ENCODE results near the gene HEPN1.

The HEPN1 gene

DNA sequence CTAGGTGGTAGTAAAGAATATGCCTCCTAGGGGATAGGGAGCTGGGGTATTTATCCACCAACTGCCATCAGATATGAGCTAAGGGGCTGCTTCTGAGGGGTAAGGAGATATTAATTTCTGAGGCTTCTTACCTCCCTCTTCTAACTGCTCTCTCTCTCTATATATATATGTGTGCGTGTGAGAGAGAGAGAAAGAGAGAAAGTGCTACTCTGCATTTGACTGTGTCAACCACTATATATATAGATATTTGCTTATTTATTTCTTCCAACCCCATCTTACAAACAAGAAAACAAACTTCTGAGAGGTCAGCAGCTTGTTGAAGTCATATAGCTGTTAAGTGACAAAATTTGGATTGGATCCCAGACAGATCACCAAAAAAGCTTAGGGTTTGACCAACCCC, 22.7 kb downstream of the HEPN1 start:
- no peak for TF ChIP-seq CTCF (IDR thresholded peaks at IDR 0.05; ENCODE audit: low read length)
- no peak for TF ChIP-seq EZH2 (IDR thresholded peaks at IDR 0.05; ENCODE audit: borderline replicate concordance, low read length)
- Histone ChIP-seq H3K9ac (ENCODE audit: low read length) (no peak overlapping the region), H3K4me1 (ENCODE audit: insufficient read depth, low read length, severe bottlenecking) (no peaks in the 10 kb centered on the region), H4K20me1 (ENCODE audit: insufficient read depth, low read length) (no peaks in the 10 kb centered on the region), H3K4me3 (ENCODE audit: low read depth, low read length, poor library complexity, severe bottlenecking) (no peak overlapping the region), H3K4me2 (ENCODE audit: low read length) (no peak overlapping the region), H3K36me3 (ENCODE audit: insufficient read depth, low read length) (no peaks in the 10 kb centered on the region), H3F3A (ENCODE audit: insufficient read depth, low read length) (no peaks in the 10 kb centered on the region), H3K27ac (ENCODE audit: low read depth, low read length, poor library complexity, severe bottlenecking) (no peak overlapping the region), H3K79me2 (ENCODE audit: insufficient read depth, low read length) (no peaks in the 10 kb centered on the region), H3K27me3 (ENCODE audit: insufficient read depth, low read length) (no peaks in the 10 kb centered on the region), H2AFZ (ENCODE audit: low read length) (no peak overlapping the region), H3K9me3 (ENCODE audit: low read length) (no peaks in the 10 kb centered on the region), H3K9me2 (ENCODE audit: low read depth, low read length) (no peaks in the 10 kb centered on the region)

DNA sequence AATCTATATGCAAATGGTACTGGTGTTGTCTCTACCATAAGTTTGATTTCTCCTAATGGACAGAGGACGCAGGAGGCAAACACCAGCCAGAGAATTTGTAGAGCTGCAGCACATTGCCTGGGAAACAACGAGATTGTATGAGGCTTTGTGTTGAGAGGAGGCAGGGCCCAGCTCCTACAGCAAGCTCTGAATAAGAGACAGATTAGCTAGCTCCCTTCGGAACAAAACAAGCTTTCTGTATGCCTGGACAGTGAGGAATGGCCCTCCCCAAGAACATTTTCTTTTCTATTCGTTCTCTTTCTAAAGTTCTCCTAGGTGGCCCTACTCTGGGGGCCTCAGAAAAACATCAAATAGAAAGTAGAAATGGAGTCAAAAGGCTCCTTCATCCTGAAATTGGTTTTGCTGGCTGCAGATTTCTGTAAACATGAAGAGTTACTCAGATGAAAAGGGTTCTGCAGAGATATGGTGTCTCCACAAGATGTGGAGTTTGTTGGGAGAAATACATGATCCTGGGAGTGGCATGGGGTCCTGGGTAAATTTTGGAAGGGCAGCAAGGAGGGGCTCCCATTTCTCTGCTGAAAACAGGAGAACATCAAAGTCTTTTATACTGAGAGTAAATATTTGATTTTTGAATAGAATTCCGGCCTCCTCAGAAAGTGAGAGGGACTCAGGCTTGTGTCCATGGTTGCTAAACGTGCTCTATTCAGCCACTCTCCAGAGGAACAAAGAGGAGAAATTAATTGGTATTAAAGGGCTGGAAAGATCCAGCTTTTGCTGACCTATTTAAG, 23.6 kb downstream of the HEPN1 start:
- H3F3A ChIP-seq (ENCODE audit: insufficient read depth, low read length): no peaks in the 10 kb centered on the region
- no peaks in the 10 kb centered on the region for H3K79me2 ChIP-seq (ENCODE audit: insufficient read depth, low read length)
- H3K4me2 ChIP-seq (ENCODE audit: low read length): no peak overlapping the region
- no peaks in the 10 kb centered on the region for H3K36me3 ChIP-seq (ENCODE audit: insufficient read depth, low read length)
- no peak overlapping the region for H3K9ac ChIP-seq (ENCODE audit: low read length)
- H3K9me3 ChIP-seq (ENCODE audit: low read length): no peaks in the 10 kb centered on the region
- no peaks in the 10 kb centered on the region for H3K27me3 ChIP-seq (ENCODE audit: insufficient read depth, low read length)
- H3K27ac ChIP-seq (ENCODE audit: low read depth, low read length, poor library complexity, severe bottlenecking): no peak overlapping the region
- no peak overlapping the region for H3K4me3 ChIP-seq (ENCODE audit: low read depth, low read length, poor library complexity, severe bottlenecking)
- H3K9me2 ChIP-seq (ENCODE audit: low read depth, low read length): no peaks in the 10 kb centered on the region
- no peak for TF ChIP-seq EZH2 (IDR thresholded peaks at IDR 0.05; ENCODE audit: borderline replicate concordance, low read length)
- no peak for TF ChIP-seq CTCF (IDR thresholded peaks at IDR 0.05; ENCODE audit: low read length)
- H3K4me1 ChIP-seq (ENCODE audit: insufficient read depth, low read length, severe bottlenecking): no peaks in the 10 kb centered on the region
- H4K20me1 ChIP-seq (ENCODE audit: insufficient read depth, low read length): no peaks in the 10 kb centered on the region
- no peak overlapping the region for H2AFZ ChIP-seq (ENCODE audit: low read length)

GRCh38 chr11:124943254-124943616, 24.2 kb downstream of the HEPN1 start:
- no peaks in the 10 kb centered on the region for H3K79me2 ChIP-seq (ENCODE audit: insufficient read depth, low read length)
- no peaks in the 10 kb centered on the region for H3F3A ChIP-seq (ENCODE audit: insufficient read depth, low read length)
- H2AFZ ChIP-seq (ENCODE audit: low read length): no peak overlapping the region
- TF ChIP-seq CTCF (IDR thresholded peaks at IDR 0.05; ENCODE audit: low read length) (no peak), EZH2 (IDR thresholded peaks at IDR 0.05; ENCODE audit: borderline replicate concordance, low read length) (no peak)
- no peak overlapping the region for H3K4me2 ChIP-seq (ENCODE audit: low read length)
- H3K9me3 ChIP-seq (ENCODE audit: low read length): no peaks in the 10 kb centered on the region
- no peaks in the 10 kb centered on the region for H3K27me3 ChIP-seq (ENCODE audit: insufficient read depth, low read length)
- no peaks in the 10 kb centered on the region for H3K36me3 ChIP-seq (ENCODE audit: insufficient read depth, low read length)
- no peak overlapping the region for H3K9ac ChIP-seq (ENCODE audit: low read length)
- H3K4me1 ChIP-seq (ENCODE audit: insufficient read depth, low read length, severe bottlenecking): no peaks in the 10 kb centered on the region
- no peak overlapping the region for H3K4me3 ChIP-seq (ENCODE audit: low read depth, low read length, poor library complexity, severe bottlenecking)
- H3K9me2 ChIP-seq (ENCODE audit: low read depth, low read length): no peaks in the 10 kb centered on the region
- no peaks in the 10 kb centered on the region for H4K20me1 ChIP-seq (ENCODE audit: insufficient read depth, low read length)
- H3K27ac ChIP-seq (ENCODE audit: low read depth, low read length, poor library complexity, severe bottlenecking): no peak overlapping the region
